K562 (cell line): Measurements from ENCODE around the gene CNBD2. TPM values are rescaled to one million over a fixed set of nuclear protein-coding genes. Genes with fewer than 3 reads are reported as not detected.

ENCODE experiments used
- BCLAF1 ChIP-seq, 2 experiments: fragments of 450-650 bp in 1 of 2; IDR thresholded peaks; 2 replicates each; pipeline ENCODE4 v1.6.1; 2011 to 2017; ENCODE audit warnings: low read depth in 2 of 2, antibody characterized with exemption in 1 of 2, borderline replicate concordance in 1 of 2, low read length in 1 of 2, mild to moderate bottlenecking in 1 of 2, mixed read lengths in 1 of 2; ENCODE audit not compliant: control insufficient read depth in 1 of 2
- CHD2 ChIP-seq: IDR thresholded peaks from 2 replicates; pipeline ENCODE4 v1.6.1; 2011; ENCODE audit warnings: low read depth, low read length
- GMEB1 ChIP-seq: fragments of 250-450 bp; sonication (Bioruptor Pico); IDR thresholded peaks from 2 replicates; pipeline ENCODE4 v1.4.0; 2020; ENCODE audit warnings: mild to moderate bottlenecking
- HDGF ChIP-seq: fragments of 450-650 bp; IDR thresholded peaks from 2 replicates; pipeline ENCODE4 v1.6.1; 2016
- MLLT1 ChIP-seq, 2 experiments: fragments of 450-650 bp; IDR thresholded peaks; 2 replicates each; pipeline ENCODE4 v1.6.1; 2016
- MLX ChIP-seq, 2 experiments: fragments of 450-650 bp in 1 of 2; sonication (generic) in 1 of 2; formaldehyde crosslinking; conservative IDR thresholded peaks; 2 replicates each; pipeline versions ENCODE4 v1.4.0 to v1.8.1; 2020 to 2022; ENCODE audit warnings: mild to moderate bottlenecking in 1 of 2, missing genetic modification reagents in 1 of 2
- POU5F1 ChIP-seq: fragments of 150-350 bp; IDR thresholded peaks from 2 replicates; pipeline ENCODE4 v1.6.1; 2014; ENCODE audit warnings: borderline replicate concordance, low read length, low read depth, mild to moderate bottlenecking; ENCODE audit not compliant: partially characterized antibody
- SMARCC2 ChIP-seq: fragments of 450-650 bp; IDR thresholded peaks from 2 replicates; pipeline ENCODE4 v1.6.1; 2017; ENCODE audit warnings: antibody characterized with exemption, moderate library complexity, mild to moderate bottlenecking, low read depth
- SMC3 ChIP-seq: conservative IDR thresholded peaks from 2 replicates; pipeline ENCODE4 v1.6.1; 2011; ENCODE audit warnings: low read depth, low read length, improper control_type of control experiment; ENCODE audit not compliant: insufficient read depth
- TCF15 ChIP-seq: fragments of 250-450 bp; sonication (Bioruptor Pico); IDR thresholded peaks from 2 replicates; pipeline ENCODE4 v1.8.0; 2022; ENCODE audit warnings: moderate library complexity, mild to moderate bottlenecking, inconsistent platforms
- TCF7 ChIP-seq: sonication (generic); IDR thresholded peaks from 2 replicates; pipeline ENCODE4 v1.6.1; 2016; ENCODE audit warnings: antibody characterized with exemption, borderline replicate concordance
- TSHZ1 ChIP-seq: fragments of 250-450 bp; sonication (Bioruptor Pico); IDR thresholded peaks from 2 replicates; pipeline ENCODE4 v1.4.0; 2020; ENCODE audit warnings: mild to moderate bottlenecking, moderate library complexity
- U2AF2 ChIP-seq: fragments of 200-400 bp; formaldehyde crosslinking; optimal IDR thresholded peaks from 2 replicates; pipeline ENCODE3; 2017; ENCODE audit warnings: low read depth, mild to moderate bottlenecking, low read length
- ZBTB8A ChIP-seq: fragments of 450-650 bp; IDR thresholded peaks from 2 replicates; pipeline ENCODE4 v1.6.1; 2018; ENCODE audit warnings: mild to moderate bottlenecking, moderate library complexity; ENCODE audit not compliant: partially characterized antibody
- ZNF311 ChIP-seq: fragments of 250-450 bp; sonication (Bioruptor Pico); IDR thresholded peaks from 2 replicates; pipeline ENCODE4 v1.4.0; 2020; ENCODE audit warnings: mild to moderate bottlenecking, moderate library complexity
- polyA plus RNA-seq, 8 experiments: library from polyadenylated mRNA; depleted of rRNA in 4 of 8; stranded (reverse) in 5 of 8; unstranded in 3 of 8; fragments of >200 nt; fragmentation: Nextera tagmentation in 2 of 8; fragmentation: Illumina TruSeq in 1 of 8; extraction: Ambion mirVana in 2 of 8; extraction: Trizol in 1 of 8; gene quantifications; 2 replicates each; pipeline versions ENCODE4 v1.2.1 to v1.2.3, GENCODE V29; 2011 to 2014; ENCODE audit warnings: inconsistent platforms in 1 of 8, missing spikeins in 1 of 8
- total RNA-seq, 7 experiments: library from RNA; depleted of rRNA in 6 of 7; stranded (reverse); fragments of >200 nt in 6 of 7; fragmentation: Illumina TruSeq in 2 of 7; extraction: Trizol in 2 of 7; gene quantifications; 2 replicates each; pipeline versions ENCODE4 v1.2.1 to v1.2.3, GENCODE V29; 2011 to 2021; ENCODE audit warnings: low replicate concordance in 1 of 7

Gene CNBD2
- total and polyA plus RNA-seq, 9 of the 15 experiments (the other 6 are each of a cell fraction or from before 2014, with no cell fraction given), result 3.2 to 17.5 (median 5.3) TPM

GRCh38 chr20:36051318-36052116 is 83.1 kb downstream of the CNBD2 start (continued):
- TF ChIP-seq BCLAF1 (IDR thresholded peaks at IDR 0.05; ENCODE audit: borderline replicate concordance in 1 of 2, control insufficient read depth in 1 of 2, low read depth in 2 of 2, low read length in 1 of 2) (no peak), MLLT1 (IDR thresholded peaks at IDR 0.05) (no peak), TCF7 (no peak), ZNF311 (CRISPR knock-in tag) (0 out of 2 replicates have a peak, but pooled peaks have one; percentile 25), TSHZ1 (CRISPR knock-in tag) (no peak), MLX (CRISPR knock-in tag; conservative IDR thresholded peaks at IDR 0.05) (no peak), POU5F1 (no peak), U2AF2 (no peak), TCF15 (CRISPR knock-in tag) (no peak), GMEB1 (CRISPR knock-in tag) (no peak), CHD2 (no peak), HDGF (peak; percentile 94), SMARCC2 (peak; percentile 31), SMC3 (no peak), ZBTB8A (no peak)
